Left forelimb (tissue), 1 donor: ENCODE data around the gene SLC43A3.
"Not testable (repeated sequence)": the region's sequence is repeated elsewhere in the genome, so short reads cannot be mapped to it uniquely, and the experiment has no call there.

Experiments
- DNase-seq: peaks from one replicate; pipeline ENCODE4 v3.0.0-alpha.2; 2018; ENCODE audit warnings: low spot score

The SLC43A3 gene

GRCh38 chr11:57379732-57380131, 47.2 kb downstream of the SLC43A3 start:
- no peak for DNase-seq

GRCh38 chr11:57378186-57378585, 48.7 kb downstream of the SLC43A3 start:
- no peak for DNase-seq

GRCh38 chr11:57377107-57377506, 49.8 kb downstream of the SLC43A3 start:
- no peak for DNase-seq

- no peak for DNase-seq
Observed at GRCh38 chr11:57376095-57377090, 50.5 kb downstream of the SLC43A3 start.

GRCh38 chr11:57375490-57375889, 51.4 kb downstream of the SLC43A3 start:
- no peak for DNase-seq

- DNase-seq, result no peak
Observed at GRCh38 chr11:57374966-57375365, 52.0 kb downstream of the SLC43A3 start.

- DNase-seq, result no peak
Observed at GRCh38 chr11:57373146-57373545, 53.8 kb downstream of the SLC43A3 start.

GRCh38 chr11:57370941-57371340, 56.0 kb downstream of the SLC43A3 start:
- no peak for DNase-seq

- DNase-seq, result no peak
Observed at GRCh38 chr11:57370251-57370650, 56.7 kb downstream of the SLC43A3 start.

- DNase-seq, result no peak
Observed at GRCh38 chr11:57368845-57369232, 58.1 kb downstream of the SLC43A3 start.

- no peak for DNase-seq
Observed at GRCh38 chr11:57368106-57368844, 58.6 kb downstream of the SLC43A3 start.

- DNase-seq, result no peak
Observed at GRCh38 chr11:57364851-57365660, 61.9 kb downstream of the SLC43A3 start.

GRCh38 chr11:57363131-57364080, 63.5 kb downstream of the SLC43A3 start:
- DNase-seq, result no peak

- no peak for DNase-seq
Observed at GRCh38 chr11:57361926-57362325, 65.0 kb downstream of the SLC43A3 start.

GRCh38 chr11:57361420-57361819, 65.5 kb downstream of the SLC43A3 start:
- not testable (repeated sequence) for DNase-seq

GRCh38 chr11:57360991-57361390, 65.9 kb downstream of the SLC43A3 start:
- DNase-seq, result no peak

GRCh38 chr11:57359896-57360690, 66.8 kb downstream of the SLC43A3 start:
- no peak for DNase-seq

GRCh38 chr11:57359396-57359795, 67.5 kb downstream of the SLC43A3 start:
- no peak for DNase-seq

GRCh38 chr11:57358991-57359390, 67.9 kb downstream of the SLC43A3 start:
- DNase-seq, result no peak

- no peak for DNase-seq
Observed at GRCh38 chr11:57358543-57358961, 68.4 kb downstream of the SLC43A3 start.
